GF-D8 (cell line): ENCODE measurements around the gene XYLT1.

Experiments
- DNase-seq: peaks from one replicate; lab custom pipeline; 2025; lab: John Stamatoyannopoulos, UW

The XYLT1 gene

DNA sequence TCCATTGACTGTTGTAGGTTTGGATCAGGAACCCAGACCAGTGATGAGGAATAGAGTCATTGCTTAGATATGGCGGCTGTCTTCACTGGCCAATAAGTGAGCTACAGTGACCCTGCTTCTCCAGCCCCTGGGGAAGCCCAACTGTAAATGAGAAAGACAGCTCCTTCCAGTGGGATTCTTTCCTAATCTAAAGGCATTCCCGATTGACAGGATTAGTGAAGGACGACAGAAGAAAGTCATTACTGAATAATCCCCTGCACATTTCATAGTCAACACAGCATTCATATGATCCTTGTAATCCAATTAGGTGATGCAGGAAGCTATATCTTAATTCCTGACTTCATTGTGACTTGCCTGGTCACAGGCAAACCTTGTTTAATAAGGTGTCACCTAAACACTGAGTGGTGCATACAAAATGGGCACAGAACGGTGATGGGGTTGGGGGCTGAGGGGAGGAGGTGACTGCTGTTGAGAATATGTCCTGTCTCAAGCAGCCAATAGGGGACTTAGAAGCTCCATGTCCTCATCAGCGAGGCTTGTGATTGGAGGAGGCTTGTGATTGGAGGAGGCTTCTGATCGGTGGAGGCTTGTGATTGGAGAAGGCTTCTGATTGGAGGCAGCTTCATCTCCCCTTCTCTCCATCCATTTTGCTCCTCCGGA, 242.6 kb downstream of the XYLT1 start:
- DNase-seq = no peak

DNA sequence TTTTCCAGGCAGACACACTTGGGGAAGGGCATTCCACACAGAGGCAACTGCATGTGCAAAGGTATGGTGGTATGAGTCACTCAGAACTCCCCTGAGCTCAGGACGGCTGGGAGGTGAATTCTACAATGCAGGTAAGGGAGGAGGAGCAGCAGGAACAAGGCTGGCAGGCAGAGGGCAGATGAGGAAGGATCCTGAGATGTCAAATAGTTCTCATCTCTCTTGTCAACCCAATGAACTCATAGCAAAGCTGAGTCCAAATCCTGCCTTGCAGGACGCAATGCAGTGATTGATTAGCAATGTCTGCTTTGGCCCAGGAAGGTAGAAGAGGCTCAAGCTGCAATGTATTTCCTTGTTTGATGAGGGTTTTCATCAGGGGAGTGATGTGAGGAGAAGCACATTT, 243.5 kb downstream of the XYLT1 start:
- no peak for DNase-seq

DNA sequence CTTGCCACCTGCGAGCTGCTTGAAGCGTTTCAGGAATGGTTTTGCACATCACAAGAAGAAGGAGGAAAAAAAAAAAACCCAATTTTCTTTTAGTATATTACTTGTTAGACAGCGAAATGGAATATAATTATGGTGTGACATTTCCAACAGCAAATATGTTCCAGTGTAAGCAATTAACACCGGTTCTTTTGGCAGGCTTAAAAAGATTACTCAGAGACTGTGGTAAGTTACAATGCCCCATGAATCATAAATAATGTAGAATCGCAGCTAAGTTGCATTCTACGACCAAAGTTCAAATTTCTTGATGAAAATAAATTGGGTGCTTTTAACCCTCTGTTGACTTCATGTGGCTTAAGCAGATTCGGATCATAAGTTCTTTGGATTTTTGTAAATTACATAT, 245.2 kb downstream of the XYLT1 start:
- no peak for DNase-seq

DNA sequence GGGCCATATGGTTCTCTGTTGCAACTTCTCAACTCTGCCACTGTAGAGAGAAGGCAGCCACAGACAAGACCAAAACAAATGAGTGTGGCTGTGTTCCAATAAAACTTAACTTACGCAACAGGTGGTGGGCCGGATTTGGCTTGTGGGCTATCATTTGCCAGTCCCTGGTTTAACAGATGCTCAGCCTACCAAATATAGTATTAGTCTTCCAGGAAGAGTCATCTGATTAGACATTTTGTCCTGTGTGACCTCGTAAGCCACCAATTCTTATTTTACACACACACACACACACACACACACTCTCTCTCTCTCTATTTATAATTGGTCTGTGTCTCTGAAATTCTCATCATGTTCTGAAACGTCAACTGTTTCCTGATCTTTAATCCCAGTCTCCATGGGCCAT, 245.9 kb downstream of the XYLT1 start:
- peak; percentile 92 for DNase-seq

DNA sequence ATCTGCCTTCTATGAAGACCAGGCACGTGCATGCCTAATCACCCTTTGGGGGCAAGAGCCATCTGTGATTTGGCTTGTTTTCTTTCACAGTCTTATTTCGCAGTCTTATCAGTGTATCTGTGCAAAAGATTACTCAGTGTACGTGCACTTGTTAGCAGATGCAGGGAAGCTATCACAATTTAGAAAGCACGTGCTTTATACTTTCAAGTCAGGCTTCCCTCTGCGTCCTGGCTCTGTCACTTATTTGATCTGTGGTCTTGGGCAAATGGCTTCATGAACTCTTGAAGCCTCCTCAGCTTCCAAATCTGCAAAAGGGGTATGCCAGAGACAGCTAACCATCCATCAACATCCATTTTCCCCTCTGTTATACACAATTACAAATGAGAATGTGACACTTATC, 246.4 kb downstream of the XYLT1 start:
- no peak for DNase-seq

DNA sequence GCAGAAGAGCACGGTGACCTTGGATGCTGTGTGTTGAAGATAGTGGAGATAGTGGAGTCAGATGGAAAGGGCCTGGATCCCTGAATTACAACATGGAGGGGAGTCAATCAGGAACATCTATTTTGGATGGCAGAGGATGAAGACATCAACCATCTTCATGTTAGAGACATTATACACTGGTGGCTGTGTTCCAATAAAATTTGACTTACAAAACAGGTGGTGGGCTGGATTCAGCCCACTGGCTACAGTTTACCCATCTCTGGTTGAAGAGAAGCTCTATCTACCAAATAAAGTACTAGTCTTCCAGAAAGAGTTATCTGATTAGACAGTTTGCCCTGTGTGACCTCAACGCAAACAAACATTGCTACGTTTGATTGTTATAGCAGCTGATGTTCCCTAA, 247.2 kb downstream of the XYLT1 start:
- DNase-seq = no peak

DNA sequence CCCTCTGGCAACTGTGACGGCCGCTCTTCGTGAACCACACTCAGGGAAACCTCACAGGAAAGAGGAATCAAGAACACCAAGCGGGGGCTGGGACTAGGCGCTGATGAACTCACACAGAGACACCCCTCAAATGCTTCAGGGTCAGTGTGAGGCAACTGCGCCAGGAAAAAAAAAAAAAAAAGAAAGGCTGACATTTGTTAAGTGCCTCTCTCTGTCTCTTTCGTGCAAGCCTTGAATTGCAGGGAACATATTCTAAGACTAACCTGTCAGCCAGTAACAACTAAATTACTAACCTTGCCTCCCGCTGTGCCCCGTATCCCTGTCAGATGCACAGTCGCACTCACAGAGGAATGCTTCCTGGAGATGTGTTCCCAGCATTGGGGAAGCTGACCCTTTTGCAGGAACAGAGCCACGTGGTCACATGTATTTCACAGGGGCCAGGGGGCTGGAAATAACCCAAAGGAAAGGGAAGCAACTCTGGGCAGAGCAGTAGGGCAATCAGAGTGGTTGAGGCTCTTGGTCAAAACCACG, 247.8 kb downstream of the XYLT1 start:
- no peak for DNase-seq

DNA sequence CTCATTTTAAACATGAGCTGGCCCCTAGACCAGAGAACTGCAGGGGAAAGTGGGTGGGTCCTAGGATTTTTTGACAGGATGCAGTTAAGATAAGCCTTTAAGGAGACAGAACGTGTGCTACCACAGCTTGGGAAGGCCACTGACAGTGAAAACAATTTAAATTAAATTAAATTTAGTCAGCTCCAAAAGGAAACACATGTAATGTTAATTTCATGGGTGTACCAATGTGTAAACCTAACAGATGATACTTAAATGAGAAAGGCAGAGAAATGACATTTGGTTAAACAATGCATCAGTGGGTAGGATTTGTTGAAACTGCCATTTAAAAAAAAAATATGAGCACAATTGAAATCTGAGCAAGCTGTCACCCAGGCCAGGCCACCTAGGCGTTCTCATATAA, 250.8 kb downstream of the XYLT1 start:
- no peak for DNase-seq

DNA sequence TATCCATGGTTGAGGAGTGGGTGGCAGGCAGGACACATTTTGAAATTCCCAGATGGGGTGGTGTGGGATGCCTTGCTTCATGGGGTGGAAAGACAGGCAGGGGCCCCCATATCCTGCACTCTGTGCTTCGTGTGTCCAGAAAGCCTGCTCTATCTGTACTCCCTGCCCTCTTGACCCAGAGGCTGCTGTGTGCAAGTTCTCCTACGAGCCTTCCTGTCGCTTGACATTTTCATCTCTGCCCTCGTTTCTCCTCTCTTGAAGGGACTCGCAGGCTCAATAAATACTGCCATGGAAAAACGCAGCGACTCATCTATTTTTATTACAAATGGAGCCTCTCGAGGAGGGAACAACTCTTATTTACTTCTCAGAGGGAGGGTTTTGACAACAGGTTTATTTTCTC, 254.8 kb downstream of the XYLT1 start:
- no peak for DNase-seq

DNA sequence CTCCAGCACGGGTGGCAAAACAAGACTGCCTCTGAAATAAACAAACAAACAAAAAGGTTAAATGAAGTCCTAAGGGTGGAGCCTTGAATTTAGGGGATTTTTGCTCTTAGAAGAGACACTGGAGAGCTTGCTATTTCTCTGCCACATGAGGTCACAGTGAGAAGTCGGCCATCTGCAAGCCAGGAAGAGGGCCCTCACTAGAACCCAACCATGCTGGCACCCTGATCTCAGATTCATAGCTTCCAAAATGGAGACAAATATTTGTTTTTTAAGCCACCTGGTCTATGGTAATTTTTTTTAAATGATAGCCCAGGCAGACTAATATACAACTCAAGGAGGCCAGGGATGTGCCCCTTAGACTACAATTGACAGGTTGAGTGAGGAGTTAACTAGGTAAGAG, 255.5 kb downstream of the XYLT1 start:
- no peak for DNase-seq

DNA sequence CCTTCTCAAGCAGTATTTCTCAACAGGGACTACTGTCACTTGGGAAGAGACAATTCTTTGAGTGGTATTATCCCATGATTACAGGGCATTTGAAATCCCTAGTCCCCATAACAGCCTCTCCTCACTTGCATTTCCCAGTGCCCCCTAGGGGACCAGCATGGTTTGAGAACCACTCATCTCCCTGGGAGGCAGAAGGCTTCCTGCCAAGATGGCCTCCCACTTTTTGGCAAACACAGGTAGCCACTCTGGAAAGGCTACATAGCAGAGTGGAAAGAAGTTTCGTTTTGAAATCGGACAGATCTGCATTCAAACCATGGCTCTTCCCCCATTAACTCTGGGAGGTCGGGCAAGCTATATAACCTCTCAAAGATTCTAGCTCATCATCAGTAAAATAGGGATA, 256.8 kb downstream of the XYLT1 start:
- DNase-seq = no peak

DNA sequence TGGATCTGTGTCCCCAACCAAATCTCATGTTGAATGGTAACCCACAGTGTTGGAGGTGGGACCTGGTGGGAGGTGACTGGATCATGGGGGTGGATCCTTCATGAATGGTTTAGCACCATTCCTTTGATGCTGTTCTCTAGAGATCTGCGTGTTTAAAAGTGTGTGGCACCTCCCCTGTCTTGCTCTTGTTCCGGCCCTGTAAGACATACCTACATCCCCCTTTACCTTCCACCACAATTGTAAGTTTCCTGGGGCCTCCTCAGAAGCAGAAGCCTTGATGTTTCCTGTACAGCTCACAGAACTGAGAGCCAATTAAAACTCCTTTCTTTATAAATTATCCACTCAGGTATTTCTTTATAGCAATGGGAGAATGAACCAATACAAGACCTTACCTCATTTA, 257.7 kb downstream of the XYLT1 start:
- DNase-seq = no peak

DNA sequence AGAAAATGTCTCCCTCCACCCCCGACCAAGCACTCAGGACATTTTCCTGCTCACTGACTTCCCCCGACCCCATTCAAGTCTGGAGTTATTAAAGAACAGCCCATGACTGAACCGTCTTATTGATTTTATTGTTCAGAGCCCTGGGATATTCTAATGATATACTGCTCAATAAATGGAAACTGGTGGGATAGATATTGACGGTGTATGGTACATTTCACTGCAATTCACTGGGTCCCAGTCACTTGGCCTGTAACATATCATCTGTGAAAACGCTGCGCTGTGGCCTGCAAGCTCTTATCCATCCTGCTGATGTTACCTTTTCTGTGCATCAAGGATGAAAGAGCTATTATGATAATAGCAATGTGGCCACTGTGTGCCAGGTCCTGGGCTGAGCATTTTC, 258.2 kb downstream of the XYLT1 start:
- DNase-seq = no peak

DNA sequence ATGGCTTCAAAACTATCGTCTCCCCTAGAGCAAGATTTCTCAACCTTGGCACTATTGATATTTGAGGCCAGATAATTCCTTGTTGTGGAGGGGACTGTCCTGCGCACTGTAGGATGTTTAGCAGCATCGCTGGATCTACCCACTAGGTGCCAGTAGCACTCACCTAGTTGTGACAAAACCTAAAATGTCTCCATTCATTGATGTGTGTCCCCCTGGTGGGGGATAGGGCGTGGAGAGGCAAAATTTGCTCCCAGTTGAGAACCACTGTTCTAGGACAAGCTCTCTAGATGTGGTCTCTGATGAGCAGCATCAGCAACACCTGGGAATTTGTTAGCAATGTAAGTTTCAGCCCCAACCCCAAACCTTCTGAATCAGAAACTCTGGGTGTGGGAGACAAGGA, 259.0 kb downstream of the XYLT1 start:
- DNase-seq = no peak

DNA sequence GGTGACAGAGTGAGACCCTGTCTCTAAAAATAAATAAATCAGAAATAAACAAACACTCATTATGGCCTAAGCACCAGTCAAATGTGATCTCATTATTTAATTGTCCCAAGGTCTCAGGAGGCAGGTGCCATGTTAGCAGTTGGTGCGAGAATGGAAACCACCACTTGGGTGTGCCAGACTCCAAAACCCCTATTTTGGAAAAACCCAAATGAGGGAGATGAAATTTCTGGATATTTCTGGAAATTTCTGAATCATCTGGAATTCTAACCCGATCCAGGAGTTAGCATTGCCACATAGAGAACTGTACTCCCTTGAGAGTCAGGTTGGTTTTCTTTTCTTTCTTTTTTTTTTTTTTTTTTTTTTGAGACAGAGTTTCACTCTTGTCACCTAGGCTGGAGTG, 264.0 kb downstream of the XYLT1 start:
- no peak for DNase-seq

DNA sequence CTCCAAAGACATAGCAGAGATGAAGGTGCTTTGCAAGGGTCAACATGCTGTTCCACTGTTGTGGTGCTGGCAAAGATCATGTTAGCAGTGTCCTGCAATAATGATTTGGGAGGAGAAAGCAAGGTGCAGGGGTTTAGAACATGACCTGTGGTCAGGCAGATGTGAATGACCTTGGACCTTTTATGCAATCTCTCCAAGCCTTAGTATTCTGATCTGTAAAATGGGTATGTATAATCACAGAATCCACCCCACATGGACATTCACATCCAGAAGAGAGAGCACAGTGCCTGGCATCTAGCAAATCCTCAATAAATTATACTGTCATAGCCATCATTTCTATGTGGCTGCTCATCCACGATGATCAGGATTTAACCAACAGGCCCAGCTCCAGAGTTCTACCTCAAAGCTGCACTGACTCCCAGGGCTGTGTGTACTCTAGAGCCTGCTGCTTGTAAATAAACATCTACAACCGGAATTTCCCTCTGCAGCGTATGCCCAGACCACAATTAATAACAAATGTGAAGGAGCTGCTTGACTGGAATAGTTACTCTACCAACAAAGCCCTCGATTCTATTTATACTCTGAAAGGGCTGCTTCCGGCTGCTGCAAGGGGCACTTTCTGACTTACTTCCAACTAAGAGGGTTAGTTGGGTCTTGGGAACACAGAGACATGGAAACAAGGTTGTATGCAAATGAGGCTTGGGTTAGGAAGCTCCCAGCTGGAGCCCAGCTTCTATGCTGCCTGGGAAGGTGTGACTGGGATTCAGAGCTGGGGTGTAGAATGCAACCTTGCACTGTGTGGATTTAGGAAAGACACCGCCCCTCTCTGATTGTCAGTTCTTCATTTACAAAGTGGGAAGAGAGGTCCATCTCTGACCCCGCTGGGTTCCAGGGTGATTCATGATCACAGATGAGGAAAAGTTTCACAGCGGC, 265.2 kb downstream of the XYLT1 start:
- DNase-seq = no peak

DNA sequence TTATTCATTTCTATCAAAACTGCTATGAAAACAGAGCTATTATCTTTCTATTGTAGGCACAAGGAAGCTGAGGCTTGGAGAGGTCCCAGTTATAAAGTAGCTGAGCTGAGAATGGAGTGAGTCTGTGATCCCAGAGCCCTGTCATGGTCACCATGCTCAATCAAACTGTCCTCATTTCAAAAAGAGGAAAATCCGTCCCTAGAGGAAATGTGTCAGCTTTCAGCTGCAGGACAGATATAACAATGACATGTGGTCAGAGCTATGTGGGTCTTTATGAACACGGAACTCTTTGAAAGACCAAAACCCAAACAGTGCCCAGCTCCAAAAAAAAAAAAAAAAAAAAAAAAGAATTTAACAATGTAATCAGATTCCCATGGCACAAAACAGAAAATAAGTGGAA, 266.1 kb downstream of the XYLT1 start:
- no peak for DNase-seq

DNA sequence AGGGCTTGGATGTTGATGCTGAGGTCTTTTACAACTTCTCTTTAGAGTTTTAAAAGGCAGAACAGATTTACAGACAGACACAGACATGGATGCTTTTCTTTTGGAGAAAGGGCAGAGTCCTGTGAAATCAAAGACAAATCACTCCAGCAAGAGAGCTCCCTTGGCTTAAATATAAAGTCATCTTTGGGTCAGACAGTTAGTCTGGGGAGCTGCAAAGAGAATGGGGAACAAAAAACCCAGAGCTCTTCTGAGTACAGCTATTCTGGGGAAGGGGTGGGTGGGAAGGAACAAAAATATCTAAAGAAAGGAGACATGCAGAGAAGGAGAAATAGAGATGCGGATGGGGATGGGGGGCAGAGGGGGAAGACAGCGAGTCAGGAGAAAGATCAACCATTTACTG, 266.6 kb downstream of the XYLT1 start:
- DNase-seq = no peak

DNA sequence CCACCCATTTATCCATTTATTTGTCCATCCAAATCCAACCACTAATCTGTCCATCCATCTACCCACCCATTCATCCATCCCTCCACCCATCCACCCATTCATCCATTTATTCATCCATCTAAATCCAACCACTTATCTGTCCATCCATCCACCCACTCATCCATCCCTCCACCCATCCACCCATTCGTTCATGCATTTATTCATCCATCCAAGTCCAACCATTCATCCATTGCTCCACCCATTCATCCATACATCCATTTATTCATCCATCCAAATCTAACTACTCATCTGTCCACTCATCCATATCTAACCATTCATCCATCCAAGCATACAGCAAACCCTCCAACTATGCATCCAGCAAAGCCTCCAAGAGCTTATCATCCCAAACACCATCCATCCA, 267.3 kb downstream of the XYLT1 start:
- no peak for DNase-seq

DNA sequence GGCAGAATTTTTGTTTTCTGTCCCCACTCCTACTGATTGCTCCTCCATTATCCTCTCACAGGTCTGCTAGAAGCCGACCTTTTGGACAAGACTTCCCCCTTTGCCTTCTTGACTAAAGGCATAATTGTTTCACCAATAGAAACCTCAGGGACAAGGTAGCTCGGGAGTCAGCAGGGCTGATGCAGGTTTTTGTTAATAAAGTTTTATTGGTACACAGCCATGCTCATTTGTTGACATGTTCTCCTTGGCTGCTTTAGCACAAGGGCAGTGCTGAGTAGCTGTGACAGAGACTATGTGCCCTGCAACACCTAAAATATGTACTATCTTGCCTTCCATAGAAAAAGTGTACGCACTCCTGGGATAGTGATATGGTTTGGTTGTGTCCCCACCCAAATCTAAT, 271.6 kb downstream of the XYLT1 start:
- no peak for DNase-seq

DNA sequence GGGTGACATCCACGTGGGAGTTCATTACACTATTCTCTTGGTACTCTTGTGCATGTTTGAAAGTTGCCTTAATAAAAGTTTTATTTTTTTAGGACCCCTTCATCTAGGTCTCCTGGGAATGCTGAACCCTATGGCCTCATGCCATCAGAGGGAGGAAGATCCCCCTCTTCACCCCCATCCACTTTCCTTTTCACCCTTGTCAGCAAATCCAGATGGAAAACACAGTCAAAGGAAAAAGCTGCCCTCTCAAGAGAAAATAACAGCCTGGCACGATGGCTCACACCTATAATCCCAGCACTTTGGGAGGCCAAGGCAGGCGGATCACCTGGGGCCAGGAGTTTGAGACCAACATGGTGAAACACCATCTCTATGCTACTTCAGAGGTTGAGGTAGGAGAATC, 274.2 kb downstream of the XYLT1 start:
- DNase-seq = no peak

DNA sequence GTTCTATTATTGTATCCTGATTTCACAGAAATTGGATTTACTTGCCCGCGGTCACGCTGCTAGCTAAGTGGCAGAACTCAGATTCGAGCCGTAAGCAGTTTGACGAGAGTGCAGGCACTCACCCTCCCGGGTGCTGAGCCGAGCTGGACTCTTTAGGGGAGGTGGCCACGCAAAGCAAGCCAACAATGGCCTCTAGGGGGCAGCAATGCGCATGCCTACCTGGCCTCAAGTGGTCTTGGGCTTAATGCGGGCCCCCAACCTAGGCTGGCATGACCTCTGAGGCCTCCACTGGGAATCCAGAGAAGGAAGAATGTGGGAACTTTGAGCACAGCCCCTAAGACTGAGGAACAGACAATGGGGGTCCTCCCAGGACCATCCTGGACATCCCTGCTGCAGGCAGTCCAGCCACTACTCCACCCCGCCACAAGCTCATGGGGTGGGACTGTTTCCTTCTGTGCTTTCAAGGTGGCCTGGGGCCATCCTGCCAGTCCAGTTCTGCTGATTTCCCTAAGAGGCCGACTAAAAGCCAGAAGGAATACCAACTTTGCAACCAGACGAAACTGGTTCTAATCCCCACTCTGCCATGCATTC, 276.5 kb downstream of the XYLT1 start:
- no peak for DNase-seq

DNA sequence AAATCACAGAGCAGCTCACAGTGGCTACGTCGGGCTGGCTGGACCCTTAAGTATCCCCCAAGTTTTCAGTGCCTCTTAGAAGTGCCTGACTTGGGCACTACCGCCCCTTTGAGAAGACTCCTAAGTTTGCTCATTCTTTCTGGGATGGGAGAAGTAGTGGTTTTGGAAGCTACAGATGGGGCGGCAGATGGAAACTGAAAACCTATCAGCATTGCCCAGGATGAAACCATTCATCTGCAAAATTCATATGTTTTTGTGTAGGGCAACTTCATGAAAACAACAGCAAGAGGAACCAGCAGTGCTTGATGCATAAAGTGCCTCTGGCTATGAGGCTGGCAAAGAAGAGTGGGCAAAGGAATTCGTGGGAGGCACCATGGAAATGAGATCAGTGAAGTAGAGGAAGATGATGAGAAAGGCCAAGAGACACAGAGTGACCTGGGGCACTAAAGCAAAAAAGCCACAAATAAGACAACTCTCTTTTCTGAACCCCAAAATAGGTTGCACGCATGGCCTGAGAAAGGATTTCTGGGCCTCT, 277.1 kb downstream of the XYLT1 start:
- no peak for DNase-seq
